Lung (tissue), 12 donors: Measurements from ENCODE around the gene ALDH4A1. TPM values are rescaled to one million over a fixed set of nuclear protein-coding genes. Genes with fewer than 3 reads are reported as not detected.

Experiments
- ATAC-seq: fragments of 200-7000 bp; cut with Tn5 transposase; one replicate; pipeline ENCODE4 v1.9.1; 2020; ENCODE audit warnings: moderate number of reproducible peaks; ENCODE audit not compliant: insufficient read depth, low FRiP score
- DNase-seq, 3 donors: peaks; one replicate each; pipeline ENCODE4 v3.0.0-alpha.2; 2013 to 2017
- H3K27ac ChIP-seq, 2 donors: one replicate each; pipeline ENCODE4 v1.5.1; 2013; ENCODE audit warnings: mild to moderate bottlenecking in 2 of 2, moderate library complexity in 2 of 2, control low read depth in 1 of 2, inconsistent platforms in 1 of 2, low read depth in 1 of 2, low read length in 1 of 2
- H3K27me3 ChIP-seq, 3 donors: one replicate each; pipeline ENCODE4 v1.5.1; 2013; ENCODE audit warnings: low read length in 2 of 3; ENCODE audit not compliant: control insufficient read depth in 3 of 3, insufficient read depth in 3 of 3
- H3K36me3 ChIP-seq, 4 donors: one replicate each; pipeline ENCODE4 v1.5.1; 2013; ENCODE audit warnings: low read length in 4 of 4, mild to moderate bottlenecking in 1 of 4, moderate library complexity in 1 of 4; ENCODE audit not compliant: control insufficient read depth in 4 of 4, insufficient read depth in 4 of 4
- H3K4me1 ChIP-seq, 5 donors: one replicate each; pipeline ENCODE4 v1.5.1; 2013; ENCODE audit warnings: low read length in 5 of 5, mild to moderate bottlenecking in 2 of 5, moderate library complexity in 1 of 5; ENCODE audit not compliant: control insufficient read depth in 5 of 5, insufficient read depth in 5 of 5
- H3K4me3 ChIP-seq: one replicate; pipeline ENCODE4 v1.5.1; 2013; ENCODE audit warnings: mild to moderate bottlenecking, control low read depth, moderate library complexity
- H3K9ac ChIP-seq, 2 donors: one replicate each; pipeline ENCODE4 v1.5.1; 2013; ENCODE audit warnings: low read length in 2 of 2, control low read depth in 1 of 2; ENCODE audit not compliant: insufficient read depth in 1 of 2
- H3K9me3 ChIP-seq, 4 donors: one replicate each; pipeline ENCODE4 v1.5.1; 2013; ENCODE audit warnings: low read length in 3 of 4, mild to moderate bottlenecking in 1 of 4, moderate library complexity in 1 of 4; ENCODE audit not compliant: control insufficient read depth in 4 of 4, insufficient read depth in 3 of 4
- CTCF ChIP-seq: IDR thresholded peaks from 2 replicates; pipeline ENCODE4 v1.5.1; 2012; ENCODE audit warnings: mild to moderate bottlenecking; ENCODE audit errors: control extremely low read depth, extremely low read depth
- WGBS, 2 donors: extraction: QIAGEN DNeasy Blood & Tissue Kit; methylation state at CpG; one replicate each; pipeline ENCODE4 v1.1.7; 2013; 5-methylcytosine and 5-hydroxymethylcytosine counted together
- polyA plus RNA-seq, 2 donors: library from polyadenylated mRNA; stranded (reverse); fragments of 200-250 nt; gene quantifications; one replicate each; pipeline ENCODE4 v1.2.1, GENCODE V29; 2013
- total RNA-seq, 2 donors: library from RNA; depleted of rRNA in 1 of 2; stranded (reverse); fragments of >200 nt in 1 of 2; gene quantifications; one replicate each; pipeline ENCODE4 v1.2.1, GENCODE V29; 2014 to 2021
- donor health status: control.
- donor health status: control.
- donor health status: Bipolar disorder and iron deficiency.
- donor health status: healthy.
- donor health status: DM: yes; HTN: yes; CAD: no.

Gene ALDH4A1
- total and polyA plus RNA-seq, 4 donors: 6.4 to 16.3 (median 11.2) TPM

- no peak overlapping the region for H3K4me3 ChIP-seq
- H3K27me3 ChIP-seq: no peaks in the 10 kb centered on the region
- peak in 1 of 3 donors; percentile 32 for DNase-seq
- H3K9ac ChIP-seq: no peak overlapping the region
- no peak for ATAC-seq
- WGBS, 2 donors: 85 to 89% methylated on average over 8 of the region's 8 CpGs
- H3K4me1 ChIP-seq: peaks cover 0 to 4% (median 0%) of the 10 kb centered on the region in 5 donors
- no peak for TF ChIP-seq CTCF
- no peaks in the 10 kb centered on the region for H3K9me3 ChIP-seq
- H3K27ac ChIP-seq: no peak overlapping the region
- H3K36me3 ChIP-seq: peaks cover 0 to 4% (median 0%) of the 10 kb centered on the region in 4 donors
Observed at GRCh38 chr1:18874600-18874999, 27.8 kb downstream of the ALDH4A1 start.

DNA sequence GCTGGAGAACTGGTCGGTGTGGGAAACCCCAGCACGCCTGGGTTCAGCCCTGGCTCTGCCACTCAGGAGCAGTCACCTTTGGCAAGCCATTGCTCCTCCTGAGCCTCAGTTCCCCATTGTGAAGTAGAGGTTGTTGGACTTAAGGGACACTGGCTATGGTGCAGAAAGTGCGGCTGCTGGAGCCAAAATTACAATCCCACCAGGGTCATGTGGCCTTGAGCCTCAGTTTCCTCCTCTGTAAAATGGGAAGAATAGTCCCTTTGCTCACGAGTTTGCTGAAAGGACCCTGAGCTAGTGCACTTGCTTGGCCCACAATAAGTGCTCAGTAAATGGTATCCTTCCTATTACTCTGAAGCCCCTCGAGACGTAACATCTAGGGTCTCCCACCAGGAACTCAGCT is 28.3 kb downstream of the ALDH4A1 start:
- no peak overlapping the region for H3K27ac ChIP-seq
- no peak for ATAC-seq

GRCh38 chr1:18872071-18872611 is 30.2 kb downstream of the ALDH4A1 start:
- H3K4me1 ChIP-seq: peaks cover 0 to 4% (median 0%) of the 10 kb centered on the region in 5 donors
- no peak for TF ChIP-seq CTCF
- H3K27ac ChIP-seq: no peak overlapping the region
- H3K9ac ChIP-seq: no peak overlapping the region
- DNase-seq: no peak
- H3K9me3 ChIP-seq: no peaks in the 10 kb centered on the region
- no peak for ATAC-seq
- no peak overlapping the region for H3K4me3 ChIP-seq
- H3K27me3 ChIP-seq: no peaks in the 10 kb centered on the region
- peaks cover 0 to 4% (median 0%) of the 10 kb centered on the region in 4 donors for H3K36me3 ChIP-seq
- WGBS, 2 donors: 86% methylated on average over 8 of the region's 8 CpGs

More for the DNA sequence above, 28.3 kb downstream of the ALDH4A1 start:
- Histone ChIP-seq H3K9ac (no peak overlapping the region), H3K36me3 (peaks cover 0 to 4% (median 0%) of the 10 kb centered on the region in 4 donors), H3K27me3 (no peaks in the 10 kb centered on the region), H3K9me3 (no peaks in the 10 kb centered on the region), H3K4me1 (peaks cover 0 to 4% (median 0%) of the 10 kb centered on the region in 5 donors), H3K4me3 (no peak overlapping the region)
- 84 to 97% methylated on average over 6 of the region's 6 CpGs for WGBS, 2 donors
- no peak for DNase-seq
- no peak for TF ChIP-seq CTCF
